ENCODE data around the gene SNX8.

- TF ChIP-seq POLR2A (IDR thresholded peaks at IDR 0.05) (no peak), CTCF (IDR thresholded peaks at IDR 0.05 in 4 of 5, conservative IDR thresholded peaks at IDR 0.05 in 1 of 5) (no peak)
Measured at GRCh38 chr7:2283074-2283473, 31.2 kb downstream of the SNX8 start.
